Activated CD8-positive, alpha-beta memory T cell treated with anti-CD3 and anti-CD28 coated beads for 24 hours (primary cell): ENCODE results near the gene SLX9.

Experiments used
- DNase-seq: peaks from one replicate; pipeline ENCODE4 v3.0.0-alpha.2; 2020

SLX9 gene

GRCh38 chr21:44994047-44994694 is 54.3 kb downstream of the SLX9 start:
- no peak for DNase-seq

GRCh38 chr21:44994695-44995342 is 55.0 kb downstream of the SLX9 start:
- DNase-seq, result no peak

- no peak for DNase-seq
Measured at GRCh38 chr21:44995343-44995941, 55.6 kb downstream of the SLX9 start.

GRCh38 chr21:44996096-44996495 is 56.3 kb downstream of the SLX9 start:
- DNase-seq, result no peak

- no peak for DNase-seq
Measured at GRCh38 chr21:44996501-44996921, 56.7 kb downstream of the SLX9 start.

GRCh38 chr21:44996983-44997936 is 57.4 kb downstream of the SLX9 start:
- DNase-seq, result no peak

GRCh38 chr21:44998086-44998620 is 58.3 kb downstream of the SLX9 start:
- DNase-seq, result no peak

GRCh38 chr21:44998621-44999427 is 59.0 kb downstream of the SLX9 start:
- no peak for DNase-seq

GRCh38 chr21:44999428-44999971 is 59.7 kb downstream of the SLX9 start:
- DNase-seq, result no peak

GRCh38 chr21:44999972-45000636 is 60.3 kb downstream of the SLX9 start:
- DNase-seq, result no peak

- DNase-seq, result no peak
Measured at GRCh38 chr21:45000637-45001133, 60.9 kb downstream of the SLX9 start.

GRCh38 chr21:45001134-45002095 is 61.6 kb downstream of the SLX9 start:
- DNase-seq, result no peak

- no peak for DNase-seq
Measured at GRCh38 chr21:45002381-45003204, 62.8 kb downstream of the SLX9 start.

GRCh38 chr21:45003331-45004058 is 63.7 kb downstream of the SLX9 start:
- no peak for DNase-seq

- DNase-seq, result no peak
Measured at GRCh38 chr21:45004059-45004422, 64.2 kb downstream of the SLX9 start.

GRCh38 chr21:45004481-45005247 is 64.8 kb downstream of the SLX9 start:
- no peak for DNase-seq

GRCh38 chr21:45006536-45007095 is 66.8 kb downstream of the SLX9 start:
- DNase-seq, result no peak
